Nephron progenitor cell (in vitro differentiated cells): ENCODE results near the gene KLKB1.

ENCODE experiments used
- DNase-seq: peaks from one replicate; pipeline ENCODE4 v3.0.0; 2021
- H3K27ac Mint-ChIP-seq: 2 replicates; pipeline ENCODE4 v1.8.0; 2021; ENCODE audit warnings: mild to moderate bottlenecking, moderate library complexity, mixed read lengths
- H3K27me3 Mint-ChIP-seq: 2 replicates; pipeline ENCODE4 v1.8.0; 2021; ENCODE audit warnings: mild to moderate bottlenecking, low read depth, mixed read lengths; ENCODE audit not compliant: poor library complexity
- H3K36me3 Mint-ChIP-seq: 2 replicates; pipeline ENCODE4 v1.8.0; 2021; ENCODE audit warnings: low read depth, mixed read lengths
- H3K4me1 Mint-ChIP-seq: 2 replicates; pipeline ENCODE4 v1.8.0; 2021; ENCODE audit warnings: mixed read lengths
- H3K4me3 Mint-ChIP-seq: 2 replicates; pipeline ENCODE4 v1.8.0; 2021; ENCODE audit warnings: mild to moderate bottlenecking, moderate library complexity, mixed read lengths
- H3K9me3 Mint-ChIP-seq: 2 replicates; pipeline ENCODE4 v1.8.0; 2021; ENCODE audit warnings: mild to moderate bottlenecking, moderate library complexity, mixed read lengths
- TF ChIP-seq, protein P1 (sequence below): fragments of 200-600 bp; sonication (generic); IDR thresholded peaks from 2 replicates; pipeline ENCODE4 v1.5.0; 2021; ENCODE audit warnings: antibody characterized with exemption

The KLKB1 gene

DNA sequence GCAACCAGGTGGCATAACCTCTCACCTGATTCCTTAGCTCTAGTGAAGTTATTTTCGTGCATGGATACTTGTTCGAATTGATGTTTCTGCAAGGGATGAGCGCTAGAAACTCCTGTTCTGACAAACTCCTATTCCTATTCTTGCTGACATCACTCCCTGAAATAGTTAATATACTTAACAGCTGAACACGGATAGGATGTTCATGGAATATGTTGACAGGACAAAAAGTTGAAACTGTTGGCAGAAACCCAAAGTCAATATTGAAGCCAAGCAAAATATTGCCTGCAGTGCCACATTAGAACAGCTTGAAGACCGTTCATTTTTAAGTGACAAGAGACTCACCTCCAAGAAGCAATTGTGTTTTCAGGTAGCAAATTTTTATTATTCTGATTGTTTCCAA, at the start of gene KLKB1:
TSS of gene KLKB1 (plus strand) at position 287 of the 400 bp plus-strand sequence. CDS start 689 bp downstream, outside the sequence.
- no peak within 1 kb of the TSS for H3K4me3 Mint-ChIP-seq
- peaks cover 22% of the 10 kb centered on the region for H3K36me3 Mint-ChIP-seq
- TF ChIP-seq, protein P1, sequence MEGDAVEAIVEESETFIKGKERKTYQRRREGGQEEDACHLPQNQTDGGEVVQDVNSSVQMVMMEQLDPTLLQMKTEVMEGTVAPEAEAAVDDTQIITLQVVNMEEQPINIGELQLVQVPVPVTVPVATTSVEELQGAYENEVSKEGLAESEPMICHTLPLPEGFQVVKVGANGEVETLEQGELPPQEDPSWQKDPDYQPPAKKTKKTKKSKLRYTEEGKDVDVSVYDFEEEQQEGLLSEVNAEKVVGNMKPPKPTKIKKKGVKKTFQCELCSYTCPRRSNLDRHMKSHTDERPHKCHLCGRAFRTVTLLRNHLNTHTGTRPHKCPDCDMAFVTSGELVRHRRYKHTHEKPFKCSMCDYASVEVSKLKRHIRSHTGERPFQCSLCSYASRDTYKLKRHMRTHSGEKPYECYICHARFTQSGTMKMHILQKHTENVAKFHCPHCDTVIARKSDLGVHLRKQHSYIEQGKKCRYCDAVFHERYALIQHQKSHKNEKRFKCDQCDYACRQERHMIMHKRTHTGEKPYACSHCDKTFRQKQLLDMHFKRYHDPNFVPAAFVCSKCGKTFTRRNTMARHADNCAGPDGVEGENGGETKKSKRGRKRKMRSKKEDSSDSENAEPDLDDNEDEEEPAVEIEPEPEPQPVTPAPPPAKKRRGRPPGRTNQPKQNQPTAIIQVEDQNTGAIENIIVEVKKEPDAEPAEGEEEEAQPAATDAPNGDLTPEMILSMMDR: no peak
- H3K9me3 Mint-ChIP-seq: peaks cover 38% of the 10 kb centered on the region
- peaks cover 3% of the 10 kb centered on the region for H3K27me3 Mint-ChIP-seq
- H3K27ac Mint-ChIP-seq: no peak within 1 kb of the TSS
- H3K4me1 Mint-ChIP-seq: no peaks in the 10 kb centered on the region
- DNase-seq: no peak

DNA sequence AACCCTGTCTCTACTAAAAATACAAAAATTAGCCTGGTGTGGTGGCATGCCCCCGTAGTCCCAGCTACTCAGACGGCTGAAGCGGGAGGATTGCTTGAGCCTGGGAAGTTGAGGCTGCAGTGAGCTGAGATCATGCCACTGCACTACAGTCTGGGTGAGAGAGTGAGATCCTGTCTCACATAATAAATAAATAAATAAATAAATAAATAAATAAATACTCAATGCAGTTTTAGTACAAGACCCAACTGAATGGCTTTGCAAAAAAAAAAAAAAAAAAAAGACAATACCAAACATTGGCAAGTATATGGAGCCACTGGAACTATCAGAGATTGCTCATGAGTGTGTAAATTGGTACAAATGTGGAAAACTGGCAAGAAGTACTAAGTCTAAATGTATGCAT, 39.2 kb upstream of the KLKB1 start:
- DNase-seq: no peak
- Mint-ChIP-seq H3K27ac (no peak overlapping the region), H3K9me3 (peaks cover 21% of the 10 kb centered on the region), H3K36me3 (peaks cover 7% of the 10 kb centered on the region), H3K4me1 (peaks cover 29% of the 10 kb centered on the region), H3K4me3 (no peak overlapping the region), H3K27me3 (peaks cover 2% of the 10 kb centered on the region)
- TF ChIP-seq, protein P1: no peak

DNA sequence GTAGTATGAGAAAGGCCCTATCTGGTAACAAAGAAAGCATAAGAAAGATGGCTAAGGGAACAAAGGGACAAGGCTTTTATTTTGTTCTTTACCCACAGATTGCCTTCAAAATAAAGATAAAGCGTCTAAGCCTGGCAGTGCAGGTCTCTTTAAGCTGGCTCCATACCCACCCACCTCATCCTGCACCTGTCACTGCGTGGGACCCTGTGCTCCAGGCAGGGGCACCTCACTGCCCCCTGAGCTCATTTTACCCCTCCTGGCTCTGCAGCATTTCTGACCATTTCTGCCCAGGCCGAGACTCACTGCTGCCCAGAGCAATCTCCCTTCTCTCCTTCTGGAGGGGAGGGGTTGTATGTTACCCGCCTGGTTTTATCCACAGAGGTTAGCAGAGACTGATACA, 37.7 kb upstream of the KLKB1 start:
- Mint-ChIP-seq H3K27me3 (peaks cover 2% of the 10 kb centered on the region), H3K4me3 (peak overlapping the region; percentile 89), H3K4me1 (peaks cover 32% of the 10 kb centered on the region), H3K9me3 (peaks cover 9% of the 10 kb centered on the region), H3K27ac (no peak overlapping the region), H3K36me3 (peaks cover 6% of the 10 kb centered on the region)
- TF ChIP-seq, protein P1: no peak
- no peak for DNase-seq

DNA sequence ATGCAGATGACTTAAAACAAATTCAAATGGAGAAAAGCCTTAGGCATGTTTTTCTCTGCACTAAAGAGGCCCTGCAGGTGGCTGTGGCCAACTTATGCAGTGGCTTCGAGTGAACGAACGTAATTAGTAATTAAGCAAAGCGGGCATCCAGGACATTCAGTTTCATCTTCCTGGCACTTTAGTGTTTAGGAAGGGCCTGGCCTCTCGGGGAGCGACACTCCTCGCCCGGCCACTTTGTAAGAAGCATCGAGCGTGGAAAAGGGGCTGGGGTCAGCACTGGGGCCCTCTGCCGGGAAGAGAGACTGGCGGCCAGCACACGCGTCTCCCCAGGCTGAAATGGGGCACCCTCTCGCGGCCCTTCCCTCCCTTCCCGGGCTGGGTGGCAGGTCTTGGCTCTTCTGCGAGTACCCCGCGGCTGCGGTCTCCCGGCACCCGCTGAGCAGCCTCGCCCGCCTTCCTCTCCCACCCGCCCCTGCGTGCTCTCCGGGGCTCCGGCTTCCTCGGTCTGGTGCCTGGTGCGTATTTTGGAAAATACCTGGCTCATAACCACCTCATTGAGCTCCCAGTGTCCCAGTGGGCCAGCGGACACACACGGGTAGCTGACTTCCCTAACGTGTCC, 36.6 kb upstream of the KLKB1 start:
- Mint-ChIP-seq H3K4me3 (peak overlapping the region; percentile 89), H3K9me3 (peaks cover 2% of the 10 kb centered on the region), H3K27me3 (peaks cover 2% of the 10 kb centered on the region), H3K27ac (peak overlapping the region; percentile 57), H3K36me3 (peaks cover 10% of the 10 kb centered on the region), H3K4me1 (peaks cover 32% of the 10 kb centered on the region)
- DNase-seq: peak; percentile 52
- TF ChIP-seq, protein P1: no peak

DNA sequence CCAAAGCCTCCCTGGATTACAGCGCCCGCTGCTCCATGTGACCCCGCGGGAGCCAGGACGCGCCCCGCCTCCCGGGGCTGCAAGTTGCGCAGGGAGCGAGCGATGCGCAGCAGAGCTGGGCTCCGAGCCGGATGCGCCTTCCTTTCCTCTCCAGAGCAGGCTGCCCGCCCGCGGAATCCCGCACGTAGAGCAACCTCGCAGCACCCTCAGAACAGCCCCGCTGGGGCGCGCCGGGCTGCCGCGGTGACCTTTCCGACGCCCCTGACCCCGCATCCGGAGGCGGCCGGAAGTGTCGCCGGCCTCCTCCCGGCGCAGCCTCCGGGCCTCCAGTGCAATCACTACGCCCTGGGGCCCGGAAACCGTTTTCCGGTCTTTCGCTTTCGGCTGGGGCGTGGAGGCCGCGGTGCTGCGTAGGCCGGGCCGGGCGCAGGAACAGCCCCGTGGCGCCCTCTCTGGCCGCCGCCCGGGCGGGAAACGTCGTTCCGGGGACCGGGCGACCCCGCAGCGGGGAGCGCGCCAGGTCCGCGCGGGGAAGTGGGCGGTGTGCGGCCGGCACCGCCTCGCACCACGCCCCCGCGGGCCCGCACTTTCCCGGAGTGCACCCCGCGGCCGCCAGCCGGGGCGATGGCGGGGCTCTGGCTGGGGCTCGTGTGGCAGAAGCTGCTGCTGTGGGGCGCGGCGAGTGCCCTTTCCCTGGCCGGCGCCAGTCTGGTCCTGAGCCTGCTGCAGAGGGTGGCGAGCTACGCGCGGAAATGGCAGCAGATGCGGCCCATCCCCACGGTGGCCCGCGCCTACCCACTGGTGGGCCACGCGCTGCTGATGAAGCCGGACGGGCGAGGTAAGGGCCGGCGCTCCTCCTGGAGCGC, 35.9 kb upstream of the KLKB1 start, which contains the start of gene CYP4V2:
TSS of gene CYP4V2 (plus strand) at position 368 of the 866 bp plus-strand sequence. CDS start at position 625, 257 bp downstream.
- Mint-ChIP-seq H3K4me1 (peaks cover 32% of the 10 kb centered on the region), H3K4me3 (peak within 1 kb of the TSS; percentile 95), H3K9me3 (peaks cover 6% of the 10 kb centered on the region), H3K27me3 (peaks cover 2% of the 10 kb centered on the region), H3K27ac (peak within 1 kb of the TSS; percentile 93), H3K36me3 (peaks cover 18% of the 10 kb centered on the region)
- TF ChIP-seq, protein P1: no peak
- peak; percentile 74 for DNase-seq
